Measurements from ENCODE around the gene AMIGO2. TPM values are rescaled to one million over a fixed set of nuclear protein-coding genes. Genes with fewer than 3 reads are reported as not detected.

AMIGO2 gene
- total RNA-seq, 4 donors from 2014 or later, result 5.1 to 14.8 (median 10.5) TPM

- no peak for TF ChIP-seq CTCF (IDR thresholded peaks at IDR 0.05; ENCODE audit: low read depth)
Measured at GRCh38 chr12:47054659-47055058, 25.1 kb downstream of the AMIGO2 start.

GRCh38 chr12:47053961-47054360, 25.8 kb downstream of the AMIGO2 start:
- TF ChIP-seq CTCF (IDR thresholded peaks at IDR 0.05; ENCODE audit: low read depth), result no peak

GRCh38 chr12:47052274-47052673, 27.5 kb downstream of the AMIGO2 start:
- TF ChIP-seq CTCF (IDR thresholded peaks at IDR 0.05; ENCODE audit: low read depth), result no peak

GRCh38 chr12:47048541-47048940, 31.2 kb downstream of the AMIGO2 start:
- TF ChIP-seq CTCF (IDR thresholded peaks at IDR 0.05; ENCODE audit: low read depth), result no peak

GRCh38 chr12:47041327-47041726, 38.4 kb downstream of the AMIGO2 start:
- no peak for TF ChIP-seq CTCF (IDR thresholded peaks at IDR 0.05; ENCODE audit: low read depth)

GRCh38 chr12:47039756-47040155, 40.0 kb downstream of the AMIGO2 start:
- TF ChIP-seq CTCF (IDR thresholded peaks at IDR 0.05; ENCODE audit: low read depth), result no peak

- no peak for TF ChIP-seq CTCF (IDR thresholded peaks at IDR 0.05; ENCODE audit: low read depth)
Measured at GRCh38 chr12:47039079-47039478, 40.7 kb downstream of the AMIGO2 start.

Measured in subcutaneous adipose tissue (tissue), 4 donors.